Natural killer cell (primary cell): Measurements from ENCODE around the gene SORBS2. TPM values are rescaled to one million over a fixed set of nuclear protein-coding genes. Genes with fewer than 3 reads are reported as not detected.

Experiments
- ATAC-seq, 3 donors: fragments of 150-1000 bp in 2 of 3; fragments of 200-7000 bp in 1 of 3; cut with Tn5 transposase; 1 replicate in 1 of 3; 2 replicates in 2 of 3; pipeline ENCODE4 v1.10.0; 2021; ENCODE audit warnings: mild to moderate bottlenecking in 2 of 3, moderate library complexity in 2 of 3
- DNase-seq, 2 donors: peaks; one replicate each; pipeline versions ENCODE4 v3.0.0 to v3.0.0-alpha.2; 2013 to 2021; ENCODE audit warnings: mixed read lengths in 1 of 2
- H3K27ac ChIP-seq: one replicate; pipeline ENCODE4 v1.5.1; 2013; ENCODE audit warnings: mild to moderate bottlenecking, low read length
- H3K27me3 ChIP-seq: one replicate; pipeline ENCODE4 v1.6.1; 2013; ENCODE audit warnings: low read length; ENCODE audit not compliant: control insufficient read depth, insufficient read depth
- H3K36me3 ChIP-seq: one replicate; pipeline ENCODE4 v1.6.1; 2013; ENCODE audit warnings: low read length; ENCODE audit not compliant: control insufficient read depth, insufficient read depth
- H3K4me1 ChIP-seq: one replicate; pipeline ENCODE4 v1.6.1; 2013; ENCODE audit warnings: low read length; ENCODE audit not compliant: control insufficient read depth, insufficient read depth
- H3K4me3 ChIP-seq: one replicate; pipeline ENCODE4 v1.5.1; 2013; ENCODE audit warnings: low read length
- H3K9me3 ChIP-seq: one replicate; pipeline ENCODE4 v1.6.1; 2013; ENCODE audit warnings: low read length; ENCODE audit not compliant: control insufficient read depth, insufficient read depth
- H3K27ac Mint-ChIP-seq, 2 donors: one replicate each; pipeline ENCODE4 v1.8.0; 2022; ENCODE audit warnings: mild to moderate bottlenecking in 2 of 2, mixed read lengths in 2 of 2, moderate library complexity in 1 of 2
- H3K27me3 Mint-ChIP-seq, 2 donors: one replicate each; pipeline ENCODE4 v1.8.0; 2022; ENCODE audit warnings: low read depth in 2 of 2, mixed read lengths in 2 of 2
- H3K36me3 Mint-ChIP-seq: one replicate; pipeline ENCODE4 v1.8.0; 2022; ENCODE audit warnings: mixed read lengths
- H3K4me1 Mint-ChIP-seq, 2 donors: one replicate each; pipeline ENCODE4 v1.8.0; 2022; ENCODE audit warnings: mixed read lengths in 2 of 2
- H3K4me3 Mint-ChIP-seq: one replicate; pipeline ENCODE4 v1.8.0; 2022; ENCODE audit warnings: mild to moderate bottlenecking, moderate library complexity, mixed read lengths
- H3K9me3 Mint-ChIP-seq, 2 donors: one replicate each; pipeline ENCODE4 v1.8.0; 2022; ENCODE audit warnings: mixed read lengths in 2 of 2
- WGBS: methylation state at CpG from one replicate; pipeline ENCODE4 v1.1.7; 2013; ENCODE audit warnings: missing lambda C conversion rate; ENCODE audit not compliant: insufficient coverage; 5-methylcytosine and 5-hydroxymethylcytosine counted together
- intact Hi-C: fragments of 100-400 bp; cut with micrococcal nuclease; formaldehyde crosslinking; loops from one replicate; pipeline ENCODE4 v1.14.2; 2022
- total RNA-seq, 4 donors: library from RNA; stranded (reverse); fragments of 120-200 nt in 1 of 4; gene quantifications; one replicate each; pipeline versions ENCODE4 v1.2.3 to v1.2.4, GENCODE V29; 2013 to 2022
- TF ChIP-seq, protein P1 (sequence below): fragments of 200-600 bp; IDR thresholded peaks from one replicate; pipeline ENCODE4 v1.8.0; 2022; ENCODE audit warnings: antibody characterized with exemption

SORBS2 gene
- total RNA-seq, 3 donors from 2014 or later (not counting 1 experiment from before 2014, with no cell fraction given): 10.2 to 15.6 (median 13.5) TPM

DNA sequence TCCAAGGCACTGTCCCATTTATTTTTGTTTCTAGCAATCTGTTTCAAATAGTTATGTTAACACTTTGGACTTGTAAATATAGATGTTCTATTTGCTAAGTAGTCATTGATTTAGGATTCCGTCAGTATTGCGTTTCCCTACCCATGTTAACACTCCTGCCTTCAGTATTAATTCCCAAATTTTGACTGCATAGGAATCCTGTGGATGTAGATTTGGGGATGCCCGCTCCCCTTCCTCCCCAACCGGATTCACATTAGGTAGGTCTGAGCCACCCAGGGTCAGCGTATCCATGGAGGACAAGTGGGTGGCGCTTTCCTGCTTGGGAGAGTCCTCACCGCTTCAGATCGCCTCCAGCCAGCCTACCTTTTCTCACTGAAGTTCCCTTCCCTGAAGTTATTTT, 1.1 kb upstream of the SORBS2 start:
- intact Hi-C loops: no loop called here
- no peak overlapping the region for H3K27ac Mint-ChIP-seq

GRCh38 chr4:185810746-185811508, 1.1 kb downstream of the SORBS2 start:
- peaks cover 5% of the 10 kb centered on the region for H3K4me1 ChIP-seq
- 85% methylated on average over 12 of the region's 13 CpGs for WGBS
- no peaks in the 10 kb centered on the region for H3K9me3 Mint-ChIP-seq
- H3K27ac ChIP-seq: no peak overlapping the region
- no peak overlapping the region for H3K4me3 ChIP-seq
- intact Hi-C loops: no loop called here
- no peaks in the 10 kb centered on the region for H3K9me3 ChIP-seq
- no peak overlapping the region for H3K4me3 Mint-ChIP-seq
- TF ChIP-seq, protein P1, sequence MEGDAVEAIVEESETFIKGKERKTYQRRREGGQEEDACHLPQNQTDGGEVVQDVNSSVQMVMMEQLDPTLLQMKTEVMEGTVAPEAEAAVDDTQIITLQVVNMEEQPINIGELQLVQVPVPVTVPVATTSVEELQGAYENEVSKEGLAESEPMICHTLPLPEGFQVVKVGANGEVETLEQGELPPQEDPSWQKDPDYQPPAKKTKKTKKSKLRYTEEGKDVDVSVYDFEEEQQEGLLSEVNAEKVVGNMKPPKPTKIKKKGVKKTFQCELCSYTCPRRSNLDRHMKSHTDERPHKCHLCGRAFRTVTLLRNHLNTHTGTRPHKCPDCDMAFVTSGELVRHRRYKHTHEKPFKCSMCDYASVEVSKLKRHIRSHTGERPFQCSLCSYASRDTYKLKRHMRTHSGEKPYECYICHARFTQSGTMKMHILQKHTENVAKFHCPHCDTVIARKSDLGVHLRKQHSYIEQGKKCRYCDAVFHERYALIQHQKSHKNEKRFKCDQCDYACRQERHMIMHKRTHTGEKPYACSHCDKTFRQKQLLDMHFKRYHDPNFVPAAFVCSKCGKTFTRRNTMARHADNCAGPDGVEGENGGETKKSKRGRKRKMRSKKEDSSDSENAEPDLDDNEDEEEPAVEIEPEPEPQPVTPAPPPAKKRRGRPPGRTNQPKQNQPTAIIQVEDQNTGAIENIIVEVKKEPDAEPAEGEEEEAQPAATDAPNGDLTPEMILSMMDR: no peak
- no peaks in the 10 kb centered on the region for H3K36me3 Mint-ChIP-seq
- no peaks in the 10 kb centered on the region for H3K4me1 Mint-ChIP-seq
- DNase-seq (no peak), ATAC-seq (no peak)
- no peak overlapping the region for H3K27ac Mint-ChIP-seq
- no peaks in the 10 kb centered on the region for H3K36me3 ChIP-seq
- no peaks in the 10 kb centered on the region for H3K27me3 ChIP-seq
- peaks cover 6 to 9% of the 10 kb centered on the region in 2 donors for H3K27me3 Mint-ChIP-seq

More for the DNA sequence above, 1.1 kb upstream of the SORBS2 start:
- Mint-ChIP-seq H3K4me1 (no peaks in the 10 kb centered on the region), H3K4me3 (no peak overlapping the region), H3K9me3 (no peaks in the 10 kb centered on the region), H3K27me3 (peaks cover 6 to 9% of the 10 kb centered on the region in 2 donors), H3K36me3 (no peaks in the 10 kb centered on the region)
- Histone ChIP-seq H3K27me3 (no peaks in the 10 kb centered on the region), H3K27ac (no peak overlapping the region), H3K9me3 (no peaks in the 10 kb centered on the region), H3K4me1 (peaks cover 5% of the 10 kb centered on the region), H3K36me3 (no peaks in the 10 kb centered on the region), H3K4me3 (no peak overlapping the region)
- DNase-seq: no peak
- ATAC-seq: no peak
- WGBS: 90% methylated on average over 7 of the region's 8 CpGs
- TF ChIP-seq, protein P1: no peak

GRCh38 chr4:185809533-185810071, 2.4 kb downstream of the SORBS2 start:
- peaks cover 1 to 6% of the 10 kb centered on the region in 2 donors for H3K27me3 Mint-ChIP-seq
- intact Hi-C loops: no loop called here
- Histone ChIP-seq H3K4me3 (no peak overlapping the region), H3K9me3 (no peaks in the 10 kb centered on the region), H3K27me3 (no peaks in the 10 kb centered on the region), H3K4me1 (peaks cover 5% of the 10 kb centered on the region), H3K27ac (no peak overlapping the region), H3K36me3 (no peaks in the 10 kb centered on the region)
- no peak for ATAC-seq
- no peaks in the 10 kb centered on the region for H3K36me3 Mint-ChIP-seq
- no peaks in the 10 kb centered on the region for H3K9me3 Mint-ChIP-seq
- TF ChIP-seq, protein P1: no peak
- WGBS: 84% methylated on average over 4 of the region's 4 CpGs
- no peak for DNase-seq
- H3K27ac Mint-ChIP-seq: no peak overlapping the region
- no peaks in the 10 kb centered on the region for H3K4me1 Mint-ChIP-seq
- no peak overlapping the region for H3K4me3 Mint-ChIP-seq
